ENCODE results near the gene DNAJC7.

DNAJC7 gene

DNA sequence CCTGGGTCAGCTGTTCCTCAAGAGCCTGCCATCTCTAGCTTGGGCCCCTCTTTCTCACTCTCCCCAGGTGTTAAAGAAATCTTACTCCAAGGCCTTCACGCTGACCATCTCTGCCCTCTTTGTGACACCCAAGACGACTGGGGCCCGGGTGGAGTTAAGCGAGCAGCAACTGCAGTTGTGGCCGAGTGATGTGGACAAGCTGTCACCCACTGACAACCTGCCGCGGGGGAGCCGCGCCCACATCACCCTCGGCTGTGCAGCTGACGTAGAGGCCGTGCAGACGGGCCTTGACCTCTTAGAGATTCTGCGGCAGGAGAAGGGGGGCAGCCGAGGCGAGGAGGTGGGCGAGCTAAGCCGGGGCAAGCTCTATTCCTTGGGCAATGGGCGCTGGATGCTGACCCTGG is 43.8 kb downstream of the DNAJC7 start:
- DNase-seq, result no peak

- no peak for DNase-seq
These were observed 44.5 kb downstream of the DNAJC7 start for GRCh38 chr17:41972571-41973407.

DNA sequence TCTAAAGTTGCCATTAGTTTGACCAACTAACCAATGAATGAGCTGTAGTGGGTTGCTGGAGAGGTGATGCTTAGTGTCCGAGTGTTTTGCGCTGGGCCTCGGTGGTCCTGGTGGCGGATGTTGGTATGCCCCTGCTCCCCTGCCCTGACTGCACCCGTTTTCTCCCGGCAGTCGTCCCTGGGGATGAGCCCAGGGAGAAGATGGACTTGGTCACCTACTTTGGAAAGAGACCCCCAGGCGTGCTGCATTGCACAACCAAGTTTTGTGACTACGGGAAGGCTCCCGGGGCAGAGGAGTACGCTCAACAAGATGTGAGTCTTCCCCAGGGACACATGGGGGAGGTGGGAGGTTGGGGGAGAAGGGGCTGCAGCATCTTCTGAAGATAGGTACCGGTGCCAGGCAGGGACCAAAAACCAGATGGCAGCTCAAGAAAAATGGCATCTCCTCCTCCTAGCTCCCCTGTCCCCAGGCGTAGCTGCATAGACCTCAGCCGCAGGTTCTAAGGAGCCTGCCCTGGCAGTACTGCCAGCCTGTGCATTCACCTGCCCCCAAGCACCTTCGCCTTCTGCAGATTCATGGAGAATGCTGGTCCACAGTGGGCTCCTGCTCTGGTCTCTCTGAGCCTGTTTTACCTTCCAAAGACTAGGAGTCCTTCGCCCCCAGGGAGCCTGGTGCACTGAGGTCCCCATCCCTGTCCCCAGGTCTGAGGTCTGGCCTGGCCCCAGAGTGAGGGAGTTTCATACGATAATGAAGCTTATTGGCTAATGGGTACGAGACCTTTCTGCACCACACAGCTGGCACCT is 45.3 kb downstream of the DNAJC7 start:
- no peak for DNase-seq

- no peak for DNase-seq
These were observed 46.3 kb downstream of the DNAJC7 start for GRCh38 chr17:41970901-41971331.

- DNase-seq, result no peak
These were observed 48.6 kb downstream of the DNAJC7 start for GRCh38 chr17:41968676-41969075.

GRCh38 chr17:41967921-41968578 is 49.2 kb downstream of the DNAJC7 start:
- DNase-seq, result no peak

- peak; percentile 32 for DNase-seq
These were observed 49.9 kb downstream of the DNAJC7 start for GRCh38 chr17:41967141-41967920.

DNA sequence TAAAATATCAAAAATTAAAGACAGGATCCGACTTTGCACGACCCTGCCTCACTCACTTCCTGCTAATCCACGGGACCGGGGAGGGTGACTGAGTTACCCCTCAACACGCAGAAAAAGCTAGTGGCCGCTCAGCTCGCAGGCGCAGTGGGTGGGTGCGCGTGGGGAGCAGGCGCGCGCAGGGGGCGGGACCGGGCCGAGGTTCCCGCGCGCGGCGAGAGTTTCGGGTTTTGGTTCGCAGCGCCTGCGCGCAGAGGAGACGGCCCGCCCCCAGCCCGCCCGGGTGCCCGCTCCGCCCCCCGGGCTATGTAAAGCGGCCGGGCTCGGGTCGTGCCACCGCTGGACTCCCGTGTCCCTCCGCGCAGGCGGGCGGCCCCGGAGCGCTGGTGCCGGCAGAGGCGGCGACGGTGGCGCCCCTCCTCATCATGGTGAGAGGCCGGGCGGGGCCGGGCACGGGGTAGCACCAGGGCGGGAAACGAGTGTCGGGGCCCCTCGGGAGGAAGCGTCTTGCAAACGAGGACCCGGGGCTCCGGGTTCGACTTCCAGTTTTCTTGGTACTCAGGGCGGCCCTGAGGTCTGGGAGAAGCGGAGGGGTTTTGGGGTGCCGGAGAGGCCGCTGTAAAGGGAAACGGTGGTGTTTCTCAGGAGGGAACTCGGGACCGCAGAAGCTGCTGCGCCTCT is 50.6 kb downstream of the DNAJC7 start, which contains the start of gene CNP:
CNP (plus strand) TSS at position 333 of the 678 bp plus-strand sequence; CDS start at position 423, 90 bp downstream.
- DNase-seq, result peak; percentile 86

DNA sequence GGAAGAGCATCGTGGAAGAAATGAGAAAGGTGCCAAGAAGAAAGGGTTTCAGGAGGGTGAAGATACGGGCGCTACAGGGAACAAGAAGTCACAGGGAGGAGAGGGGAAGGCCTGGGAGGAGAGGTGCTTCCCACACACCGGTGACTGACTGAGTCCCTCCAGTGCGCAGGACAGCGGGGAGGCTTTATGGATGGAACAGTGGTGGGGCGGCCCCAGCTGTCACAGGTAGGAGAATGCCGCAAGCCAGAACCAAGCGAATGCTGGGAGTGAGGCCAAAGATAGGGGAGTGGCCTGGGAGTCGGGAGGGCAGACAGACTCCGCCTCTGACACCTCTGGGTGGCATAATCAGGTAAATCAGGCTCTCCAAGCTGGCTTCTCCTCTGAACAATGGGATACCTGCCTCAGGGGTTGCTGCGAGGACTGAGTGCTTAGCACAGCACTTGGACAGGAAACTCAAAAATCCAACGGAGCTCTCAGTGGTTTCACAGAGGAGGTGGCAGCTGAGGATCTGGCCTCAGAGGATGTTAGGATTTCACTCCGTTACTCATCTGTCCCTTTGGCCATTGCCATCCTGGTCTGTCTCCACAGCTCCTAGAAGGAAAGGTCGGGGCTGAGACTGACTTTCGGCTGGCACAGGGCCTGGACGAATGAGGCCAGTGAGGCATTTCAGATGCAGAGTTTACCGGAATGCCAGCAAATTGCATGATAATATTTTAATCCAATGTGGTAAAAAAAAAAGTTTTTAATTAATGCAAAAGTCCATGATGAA is 51.4 kb downstream of the DNAJC7 start:
- peak; percentile 60 for DNase-seq

GRCh38 chr17:41962768-41963434 is 54.3 kb downstream of the DNAJC7 start:
- peak; percentile 58 for DNase-seq

DNA sequence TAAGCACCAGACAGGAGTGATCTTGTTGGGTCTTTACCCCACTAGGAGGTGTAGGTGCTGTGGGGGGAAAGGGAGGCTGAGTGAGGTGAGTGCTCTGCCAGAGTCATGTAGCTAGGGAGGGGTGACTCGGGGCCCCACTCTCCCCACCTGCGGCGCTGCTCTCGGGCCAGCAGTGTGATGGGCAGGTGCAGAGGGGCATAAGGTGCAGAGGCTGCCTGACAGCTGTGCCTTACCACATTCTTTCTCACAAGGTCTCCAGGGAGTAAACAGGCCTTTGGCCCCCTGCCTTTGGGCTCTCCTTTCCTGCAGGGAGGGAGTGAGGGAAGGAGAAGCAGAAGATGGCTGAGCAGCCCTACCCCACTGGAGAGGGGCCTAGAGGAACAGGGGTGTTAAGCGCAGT is 55.1 kb downstream of the DNAJC7 start:
- no peak for DNase-seq

DNA sequence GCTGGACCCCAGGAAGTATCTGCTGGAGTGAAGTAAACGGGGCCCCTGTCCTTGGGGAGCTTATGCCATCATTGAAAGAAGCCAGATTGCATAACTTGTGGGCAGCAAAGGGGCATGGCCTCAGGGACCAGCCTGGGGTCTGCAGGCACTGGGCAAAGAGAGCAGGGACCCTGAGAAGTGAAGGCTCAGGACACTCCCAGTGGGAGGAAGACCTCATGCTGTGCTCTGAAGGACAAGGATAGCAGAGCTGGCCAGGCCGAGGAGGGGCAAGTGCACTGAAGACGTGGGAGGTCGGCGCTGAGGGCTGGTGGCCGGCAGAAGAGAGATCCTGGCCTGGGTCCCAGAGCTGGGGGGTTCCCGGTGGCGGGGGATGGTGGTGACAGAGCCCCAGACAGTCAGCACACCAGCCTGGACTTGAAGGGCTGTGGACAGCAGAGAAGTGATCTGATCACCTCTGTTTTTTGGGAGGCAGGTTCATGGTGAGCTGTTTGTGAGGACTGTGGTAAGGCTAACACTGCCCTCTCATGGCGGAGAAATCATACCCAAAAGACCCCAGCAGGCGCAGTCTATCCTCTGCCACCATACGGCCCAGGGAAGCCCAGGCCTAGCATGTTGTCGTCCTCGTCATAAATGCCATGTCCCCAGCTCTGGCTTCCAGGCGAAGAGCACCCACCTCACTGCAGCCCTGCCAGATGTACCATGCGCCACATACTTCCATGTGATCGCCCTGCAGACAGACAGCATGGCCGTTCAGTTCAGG is 57.7 kb downstream of the DNAJC7 start:
- no peak for DNase-seq

- no peak for DNase-seq
These were observed 58.3 kb downstream of the DNAJC7 start for GRCh38 chr17:41959030-41959335.

DNA sequence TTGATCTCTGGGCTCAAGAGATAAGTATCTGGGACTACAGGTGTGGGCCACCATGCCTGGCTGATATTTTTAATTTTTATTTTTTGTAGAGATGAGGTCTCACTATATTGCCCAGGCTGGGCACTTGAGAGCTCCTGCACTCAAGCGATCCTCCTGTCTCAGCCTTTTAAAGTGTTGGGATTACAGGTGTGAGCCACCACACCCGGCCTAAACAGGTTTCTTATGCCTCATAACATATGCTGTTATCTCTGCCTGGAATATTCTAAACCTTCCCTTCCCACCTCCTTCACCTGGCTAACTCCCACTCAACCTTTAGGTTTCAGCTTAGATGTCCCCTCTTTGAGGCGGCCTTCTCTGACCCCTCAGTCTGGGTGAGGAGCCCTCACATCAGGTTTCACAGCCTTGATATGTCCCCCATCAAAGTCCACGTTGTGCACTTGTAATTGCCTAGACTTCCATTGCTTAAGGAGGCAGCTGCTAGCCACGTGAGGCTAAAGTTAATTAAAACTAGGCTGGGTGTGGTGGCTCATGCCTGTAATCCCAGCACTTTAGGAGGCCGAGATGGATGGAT is 59.3 kb downstream of the DNAJC7 start:
- no peak for DNase-seq

GRCh38 chr17:41957031-41957868 is 60.0 kb downstream of the DNAJC7 start:
- no peak for DNase-seq

GRCh38 chr17:41956522-41956921 is 60.7 kb downstream of the DNAJC7 start:
- DNase-seq, result no peak

DNA sequence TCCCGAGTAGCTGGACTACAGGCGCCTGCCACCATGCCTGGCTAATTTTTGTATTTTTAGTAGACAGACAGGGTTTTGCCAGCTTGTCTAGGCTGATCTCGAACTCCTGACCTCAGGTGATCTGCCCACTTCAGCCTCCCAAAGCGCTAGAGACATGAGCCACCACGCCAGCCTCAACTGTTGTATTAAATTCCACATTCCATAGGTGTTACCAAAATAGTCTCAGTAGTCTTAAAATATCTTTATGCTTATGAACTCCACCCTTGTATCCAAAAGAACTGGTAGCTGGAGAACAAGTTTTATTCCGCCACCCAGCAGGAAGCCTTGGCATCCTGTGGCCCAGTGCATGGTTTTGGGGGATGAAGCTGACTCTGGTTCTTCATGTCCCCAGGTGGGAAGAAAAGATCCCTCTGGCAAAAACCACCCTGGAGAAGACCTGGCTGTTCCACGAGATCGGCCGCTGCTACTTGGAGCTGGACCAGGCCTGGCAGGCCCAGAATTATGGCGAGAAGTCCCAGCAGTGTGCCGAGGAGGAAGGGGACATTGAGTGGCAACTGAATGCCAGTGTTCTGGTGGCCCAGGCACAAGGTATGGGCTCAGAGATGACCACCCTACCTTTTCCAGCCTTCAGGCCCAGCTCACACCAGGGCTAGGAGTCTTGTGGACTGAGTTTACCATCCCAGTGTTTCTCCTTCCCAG is 68.3 kb downstream of the DNAJC7 start:
- DNase-seq, result no peak

DNA sequence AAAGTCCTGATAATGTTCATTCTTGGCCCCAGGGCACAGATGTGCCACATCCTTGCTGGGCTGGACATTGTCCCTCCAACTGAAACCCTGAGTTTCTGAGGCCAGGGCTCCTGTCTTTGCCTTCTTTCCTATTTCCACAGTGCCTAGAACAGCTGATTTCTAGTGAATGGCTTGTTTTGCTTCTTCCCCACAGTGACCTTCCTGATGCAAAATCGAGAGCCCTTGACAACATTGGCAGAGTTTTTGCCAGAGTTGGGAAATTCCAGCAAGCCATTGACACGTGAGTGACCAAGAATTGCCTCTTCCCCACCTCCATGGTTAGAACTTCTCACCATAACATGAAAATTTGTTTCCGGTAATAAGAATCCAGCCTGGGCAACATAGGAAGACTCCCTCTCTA is 72.3 kb downstream of the DNAJC7 start:
- DNase-seq, result no peak
